Glomerular visceral epithelial cell (primary cell): ENCODE measurements around the gene ASB6.

ENCODE experiments used
- DNase-seq: peaks from one replicate; pipeline ENCODE4 v3.0.0-alpha.2; 2016; ENCODE audit errors: extremely low spot score

ASB6 gene

GRCh38 chr9:129626079-129626624, 15.8 kb downstream of the ASB6 start, which contains the start of gene NTMT1:
TSS of gene NTMT1 (plus strand) at chr9:129626163. CDS start at chr9:129632704, 6,541 bp downstream.
- DNase-seq: peak; percentile 84

GRCh38 chr9:129624947-129625346, 17.0 kb downstream of the ASB6 start:
- no peak for DNase-seq

- DNase-seq: peak; percentile 58
These were observed 17.7 kb downstream of the ASB6 start for GRCh38 chr9:129624168-129624759.

GRCh38 chr9:129623331-129623730, 18.6 kb downstream of the ASB6 start:
- no peak for DNase-seq

GRCh38 chr9:129620669-129621295, 21.2 kb downstream of the ASB6 start, which contains the start of gene C9orf50:
TSS of gene C9orf50 (minus strand) at chr9:129621101. CDS start at chr9:129620574, 527 bp downstream.
- no peak for DNase-seq

GRCh38 chr9:129619787-129620668, 21.9 kb downstream of the ASB6 start:
- peak; percentile 45 for DNase-seq

- DNase-seq: peak; percentile 67
These were observed 24.8 kb downstream of the ASB6 start for GRCh38 chr9:129617167-129617566.

- DNase-seq: no peak
These were observed 26.3 kb downstream of the ASB6 start for GRCh38 chr9:129615407-129616285.

- no peak for DNase-seq
These were observed 27.0 kb downstream of the ASB6 start for GRCh38 chr9:129614932-129615331.

- DNase-seq: no peak
These were observed 28.3 kb downstream of the ASB6 start for GRCh38 chr9:129613520-129614175.

- no peak for DNase-seq
These were observed 29.0 kb downstream of the ASB6 start for GRCh38 chr9:129612815-129613519.

- DNase-seq: no peak
These were observed 29.8 kb downstream of the ASB6 start for GRCh38 chr9:129612123-129612522.

GRCh38 chr9:129611307-129611800, 30.6 kb downstream of the ASB6 start:
- DNase-seq: no peak

GRCh38 chr9:129610473-129611306, 31.3 kb downstream of the ASB6 start:
- peak; percentile 67 for DNase-seq

GRCh38 chr9:129610213-129610472, 31.8 kb downstream of the ASB6 start:
- no peak for DNase-seq

- DNase-seq: no peak
These were observed 32.3 kb downstream of the ASB6 start for GRCh38 chr9:129609486-129610212.

- no peak for DNase-seq
These were observed 33.1 kb downstream of the ASB6 start for GRCh38 chr9:129608561-129609481.

GRCh38 chr9:129607027-129607387, 34.9 kb downstream of the ASB6 start:
- no peak for DNase-seq
